ENCODE data around the gene ETF1.

- TF ChIP-seq, protein P1, sequence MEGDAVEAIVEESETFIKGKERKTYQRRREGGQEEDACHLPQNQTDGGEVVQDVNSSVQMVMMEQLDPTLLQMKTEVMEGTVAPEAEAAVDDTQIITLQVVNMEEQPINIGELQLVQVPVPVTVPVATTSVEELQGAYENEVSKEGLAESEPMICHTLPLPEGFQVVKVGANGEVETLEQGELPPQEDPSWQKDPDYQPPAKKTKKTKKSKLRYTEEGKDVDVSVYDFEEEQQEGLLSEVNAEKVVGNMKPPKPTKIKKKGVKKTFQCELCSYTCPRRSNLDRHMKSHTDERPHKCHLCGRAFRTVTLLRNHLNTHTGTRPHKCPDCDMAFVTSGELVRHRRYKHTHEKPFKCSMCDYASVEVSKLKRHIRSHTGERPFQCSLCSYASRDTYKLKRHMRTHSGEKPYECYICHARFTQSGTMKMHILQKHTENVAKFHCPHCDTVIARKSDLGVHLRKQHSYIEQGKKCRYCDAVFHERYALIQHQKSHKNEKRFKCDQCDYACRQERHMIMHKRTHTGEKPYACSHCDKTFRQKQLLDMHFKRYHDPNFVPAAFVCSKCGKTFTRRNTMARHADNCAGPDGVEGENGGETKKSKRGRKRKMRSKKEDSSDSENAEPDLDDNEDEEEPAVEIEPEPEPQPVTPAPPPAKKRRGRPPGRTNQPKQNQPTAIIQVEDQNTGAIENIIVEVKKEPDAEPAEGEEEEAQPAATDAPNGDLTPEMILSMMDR (IDR thresholded peaks at IDR 0.05): no peak
- no peak for TF ChIP-seq POLR2A (IDR thresholded peaks at IDR 0.05)
Measured at GRCh38 chr5:138559937-138560336, 16.9 kb upstream of the ETF1 start.
